ENCODE results near the gene ELMO1.

DNA sequence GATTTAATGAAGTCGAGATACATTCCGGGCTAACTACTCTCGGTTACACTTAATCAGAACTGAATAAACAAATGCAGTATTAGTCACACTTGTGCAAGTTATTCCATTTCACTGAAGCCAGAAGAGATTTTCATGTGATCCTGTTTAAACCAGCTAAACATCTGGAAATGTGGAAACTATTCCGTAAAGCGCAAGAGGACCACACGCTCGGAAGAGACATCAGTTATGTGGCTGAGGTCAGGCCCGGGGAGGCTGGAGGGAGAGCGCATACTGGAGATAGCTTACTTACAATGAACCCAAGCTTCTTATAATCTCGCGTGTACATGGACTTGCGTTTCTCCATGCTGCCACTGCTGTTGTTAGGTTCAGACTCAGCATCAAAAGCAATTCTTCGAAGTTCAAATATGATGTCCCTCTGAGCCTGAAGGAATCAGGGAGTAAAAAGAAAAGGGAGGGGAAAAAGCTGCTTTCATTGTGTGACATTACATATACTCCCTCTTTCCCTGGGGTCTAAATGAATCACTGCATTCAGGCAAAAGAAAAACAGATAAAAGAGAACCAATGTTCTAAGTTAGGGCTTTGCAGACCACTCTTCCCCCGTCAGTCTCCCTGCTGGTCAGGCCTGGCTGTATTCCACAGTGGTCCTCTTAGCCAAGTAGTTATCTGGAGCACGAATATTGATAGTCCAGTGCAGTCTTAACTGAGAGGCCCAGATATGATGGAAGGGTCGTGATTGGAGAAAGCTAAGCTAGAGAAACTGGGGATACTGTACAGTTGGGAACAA is 237.4 kb downstream of the ELMO1 start:
- TF ChIP-seq EZH2 (IDR thresholded peaks at IDR 0.05; ENCODE audit: low read length, unreplicated experiment) (no peak), EZH2phosphoT487 (IDR thresholded peaks at IDR 0.05; ENCODE audit: borderline replicate concordance, low read length) (no peak)
- TF ChIP-seq, protein P1, sequence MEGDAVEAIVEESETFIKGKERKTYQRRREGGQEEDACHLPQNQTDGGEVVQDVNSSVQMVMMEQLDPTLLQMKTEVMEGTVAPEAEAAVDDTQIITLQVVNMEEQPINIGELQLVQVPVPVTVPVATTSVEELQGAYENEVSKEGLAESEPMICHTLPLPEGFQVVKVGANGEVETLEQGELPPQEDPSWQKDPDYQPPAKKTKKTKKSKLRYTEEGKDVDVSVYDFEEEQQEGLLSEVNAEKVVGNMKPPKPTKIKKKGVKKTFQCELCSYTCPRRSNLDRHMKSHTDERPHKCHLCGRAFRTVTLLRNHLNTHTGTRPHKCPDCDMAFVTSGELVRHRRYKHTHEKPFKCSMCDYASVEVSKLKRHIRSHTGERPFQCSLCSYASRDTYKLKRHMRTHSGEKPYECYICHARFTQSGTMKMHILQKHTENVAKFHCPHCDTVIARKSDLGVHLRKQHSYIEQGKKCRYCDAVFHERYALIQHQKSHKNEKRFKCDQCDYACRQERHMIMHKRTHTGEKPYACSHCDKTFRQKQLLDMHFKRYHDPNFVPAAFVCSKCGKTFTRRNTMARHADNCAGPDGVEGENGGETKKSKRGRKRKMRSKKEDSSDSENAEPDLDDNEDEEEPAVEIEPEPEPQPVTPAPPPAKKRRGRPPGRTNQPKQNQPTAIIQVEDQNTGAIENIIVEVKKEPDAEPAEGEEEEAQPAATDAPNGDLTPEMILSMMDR (conservative IDR thresholded peaks at IDR 0.05; ENCODE audit: low read depth, low read length): no peak
